Measurements from ENCODE around the gene DHCR7.
A peak's percentile ranks its signal among the peaks of the same experiment; 100 is the strongest.

The DHCR7 gene

DNA sequence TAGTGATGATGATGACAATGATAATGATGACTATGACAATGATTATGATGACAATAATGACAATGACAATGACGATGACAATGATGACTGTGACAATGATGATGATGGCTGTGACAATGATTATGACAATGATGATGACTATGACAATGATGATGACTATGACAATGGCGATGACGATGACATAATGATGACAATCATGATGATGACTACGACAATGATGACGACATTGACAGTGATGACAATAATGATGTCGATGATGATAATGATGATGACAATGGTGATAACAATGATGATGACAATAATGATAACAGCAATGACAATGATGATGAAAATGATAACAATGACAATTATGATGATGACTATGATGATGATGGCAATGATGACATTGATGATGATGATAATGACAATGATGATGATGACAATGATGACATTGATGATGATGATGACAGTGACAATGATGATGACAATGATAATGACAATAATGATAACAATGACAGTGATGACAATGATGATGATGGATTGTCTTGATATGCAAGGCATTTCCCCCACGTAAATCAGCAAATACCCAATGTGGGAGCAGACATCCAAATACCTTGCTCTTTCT, 37.7 kb downstream of the DHCR7 start:
- no peak for DNase-seq (ENCODE audit: low spot score)

GRCh38 chr11:71408826-71409225, 39.4 kb downstream of the DHCR7 start:
- DNase-seq (ENCODE audit: low spot score), result no peak

DNA sequence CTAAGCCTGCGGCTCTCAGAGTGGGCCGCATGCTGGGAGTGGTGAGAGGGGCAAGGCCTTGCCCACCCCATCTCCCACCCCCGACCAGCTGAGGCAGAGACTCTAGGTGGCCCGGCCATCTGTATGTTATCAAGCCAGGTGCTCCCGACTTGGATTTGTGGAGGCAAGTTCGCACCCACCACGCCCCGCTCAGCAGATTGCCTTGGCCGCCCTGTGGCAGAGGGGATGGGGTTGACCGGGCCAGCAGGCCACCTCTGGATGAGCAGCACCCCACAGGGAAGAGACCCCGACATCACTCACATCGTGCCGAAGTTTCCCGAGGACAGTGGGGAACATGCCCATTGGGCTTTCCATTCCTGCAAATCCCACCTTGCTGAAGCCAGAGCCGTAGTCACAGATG, 40.8 kb downstream of the DHCR7 start:
- no peak for DNase-seq (ENCODE audit: low spot score)

GRCh38 chr11:71406681-71407080, 41.5 kb downstream of the DHCR7 start:
- DNase-seq (ENCODE audit: low spot score), result no peak

- DNase-seq (ENCODE audit: low spot score), result no peak
These were observed 44.0 kb downstream of the DHCR7 start for GRCh38 chr11:71404209-71404608.

GRCh38 chr11:71402878-71403277, 45.3 kb downstream of the DHCR7 start:
- no peak for DNase-seq (ENCODE audit: low spot score)

DNA sequence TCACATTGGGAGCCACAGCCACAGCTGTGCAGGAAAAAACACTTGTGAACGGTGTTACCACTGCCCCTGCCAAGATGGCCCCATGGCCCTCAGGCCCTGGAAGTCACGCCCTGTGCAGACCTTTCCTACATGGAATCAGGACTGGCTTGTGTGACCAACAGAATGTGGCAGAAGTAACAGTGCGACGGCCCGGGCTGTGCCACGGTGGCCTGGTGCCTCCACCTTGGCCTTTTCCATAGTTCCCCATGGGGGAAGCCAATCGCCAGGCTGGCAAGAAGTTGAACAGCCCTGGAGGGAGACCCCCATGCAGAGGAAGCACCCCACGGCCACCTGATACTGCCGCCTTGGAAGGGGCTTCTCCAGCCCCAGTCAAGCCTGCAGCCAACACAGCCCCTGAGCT, 48.0 kb downstream of the DHCR7 start:
- no peak for DNase-seq (ENCODE audit: low spot score)

DNA sequence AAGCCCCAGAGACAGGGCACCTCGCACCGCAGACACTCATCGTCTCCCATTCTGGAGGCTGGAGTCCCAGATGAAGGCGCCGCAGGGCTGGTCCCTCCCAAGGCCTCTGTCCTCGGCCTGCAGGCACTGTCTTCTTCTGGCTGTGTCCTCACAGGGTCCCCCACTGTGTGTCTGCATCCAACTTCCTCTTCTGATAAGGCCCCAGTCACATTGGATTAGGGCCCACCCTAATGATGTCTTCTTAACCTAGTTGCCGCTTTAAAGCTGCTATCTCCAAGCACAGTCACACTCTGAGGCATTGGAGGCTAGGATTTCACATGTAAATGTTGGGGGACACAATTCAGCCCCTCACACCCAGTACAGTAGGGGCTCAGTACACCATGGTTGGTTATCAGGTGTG, 48.9 kb downstream of the DHCR7 start:
- DNase-seq (ENCODE audit: low spot score), result no peak

DNA sequence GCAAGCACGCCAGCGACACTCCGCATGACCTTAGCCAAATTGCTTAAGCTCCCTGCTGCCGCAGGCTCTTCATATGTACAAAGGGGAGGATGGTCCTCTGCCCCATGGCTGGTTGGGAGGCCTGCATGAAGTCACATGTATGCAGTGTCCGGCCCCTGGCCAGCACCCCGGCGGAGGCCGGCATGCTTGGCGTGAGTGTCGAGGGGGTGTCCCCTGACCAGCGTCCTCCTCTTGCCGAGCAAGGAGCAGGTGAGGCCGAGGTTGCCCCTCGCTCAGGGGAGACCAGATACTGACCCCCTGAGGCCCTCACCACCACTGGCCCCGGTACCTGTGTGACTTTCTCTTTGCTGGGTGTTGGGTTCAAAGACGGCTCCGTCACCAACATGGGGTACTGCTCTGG, 50.2 kb downstream of the DHCR7 start:
- DNase-seq (ENCODE audit: low spot score), result no peak

DNA sequence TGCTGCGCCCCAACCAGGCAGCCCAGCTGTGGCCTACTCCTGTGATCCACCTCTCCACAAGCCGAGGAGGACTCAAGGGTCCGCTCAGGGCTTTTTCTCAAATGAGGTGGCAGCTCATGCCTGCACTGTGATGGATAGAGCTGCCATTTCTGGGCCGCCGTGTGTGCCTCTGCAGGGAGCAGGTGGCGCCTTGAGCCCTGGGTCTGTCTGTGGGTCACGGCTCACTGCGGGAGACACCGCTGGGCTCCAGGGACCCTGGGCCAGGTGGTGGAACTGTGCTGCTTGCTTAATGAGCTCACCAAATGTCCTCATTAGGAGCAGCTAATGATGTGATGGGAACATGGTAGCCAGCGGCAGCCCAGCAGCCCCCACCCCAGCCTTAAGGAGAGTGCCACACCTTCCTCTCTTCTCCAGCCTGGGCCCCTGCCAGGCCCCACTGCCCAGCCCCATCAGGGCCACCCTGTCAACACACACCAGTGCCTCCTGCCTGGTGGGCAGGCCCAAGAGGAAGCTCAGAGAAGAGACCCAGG, 50.8 kb downstream of the DHCR7 start:
- no peak for DNase-seq (ENCODE audit: low spot score)

DNA sequence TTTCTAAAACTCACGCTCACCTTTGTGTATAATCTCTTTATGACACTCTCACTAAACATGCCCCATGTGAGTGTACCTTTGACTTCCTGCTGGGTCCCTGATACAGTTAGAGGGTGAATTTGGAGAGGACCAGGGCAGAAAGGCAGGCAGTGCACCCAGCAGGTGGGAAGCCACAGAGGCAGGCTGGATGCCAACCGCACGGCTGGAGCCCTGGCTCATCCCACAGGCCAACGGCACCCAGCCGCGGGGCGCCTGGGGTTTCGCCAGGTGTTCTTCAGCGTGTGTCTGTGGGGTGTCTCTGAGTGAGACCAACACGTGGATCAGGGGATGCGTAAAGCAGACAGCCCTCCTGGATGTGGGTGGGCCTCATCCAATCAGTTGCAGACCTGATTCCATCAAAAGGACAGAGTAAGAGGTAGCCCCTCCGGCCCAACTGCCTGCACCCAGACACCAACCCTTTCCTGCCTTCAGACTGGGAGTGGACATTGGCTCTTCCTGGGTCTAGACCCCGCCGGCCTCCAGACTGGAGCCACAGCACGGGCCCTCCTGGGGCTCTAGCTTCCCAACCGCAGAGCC, 51.6 kb downstream of the DHCR7 start:
- no peak for DNase-seq (ENCODE audit: low spot score)

DNA sequence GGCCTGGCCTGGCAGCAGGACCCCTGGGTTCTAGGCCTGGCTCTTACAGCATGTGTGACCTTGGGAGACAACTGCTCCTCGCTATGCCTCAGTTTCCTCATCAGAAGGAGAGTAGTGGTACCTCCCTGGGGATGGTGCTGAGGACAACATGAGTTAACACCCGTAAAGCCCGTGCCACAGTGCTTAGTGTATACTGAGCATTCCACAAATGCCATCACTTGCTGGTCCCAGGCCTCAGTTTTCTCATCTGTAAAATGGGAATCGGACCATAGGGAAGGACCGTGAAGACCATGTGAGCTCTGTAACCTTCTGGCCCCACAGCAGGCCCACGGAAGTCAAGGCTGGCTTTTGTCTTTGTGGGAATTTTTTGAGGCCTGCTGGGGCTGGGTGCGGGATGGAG, 52.4 kb downstream of the DHCR7 start:
- no peak for DNase-seq (ENCODE audit: low spot score)

DNA sequence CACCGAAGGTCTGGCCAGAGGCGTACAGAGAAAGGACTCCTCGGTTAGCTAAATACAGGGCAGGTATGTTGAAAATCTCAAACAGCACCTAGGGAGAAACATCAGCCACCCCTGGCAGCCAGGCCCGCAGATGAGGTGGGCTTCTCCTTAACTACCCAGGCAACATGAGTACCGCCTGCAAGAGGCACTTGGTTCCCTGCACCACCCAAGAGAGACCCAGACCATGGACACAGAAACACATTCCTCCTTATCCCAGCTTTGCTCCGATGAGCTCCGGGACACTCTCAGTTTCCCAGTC, 53.0 kb downstream of the DHCR7 start:
- DNase-seq (ENCODE audit: low spot score), result no peak

- no peak for DNase-seq (ENCODE audit: low spot score)
These were observed 54.9 kb downstream of the DHCR7 start for GRCh38 chr11:71393283-71393682.

DNA sequence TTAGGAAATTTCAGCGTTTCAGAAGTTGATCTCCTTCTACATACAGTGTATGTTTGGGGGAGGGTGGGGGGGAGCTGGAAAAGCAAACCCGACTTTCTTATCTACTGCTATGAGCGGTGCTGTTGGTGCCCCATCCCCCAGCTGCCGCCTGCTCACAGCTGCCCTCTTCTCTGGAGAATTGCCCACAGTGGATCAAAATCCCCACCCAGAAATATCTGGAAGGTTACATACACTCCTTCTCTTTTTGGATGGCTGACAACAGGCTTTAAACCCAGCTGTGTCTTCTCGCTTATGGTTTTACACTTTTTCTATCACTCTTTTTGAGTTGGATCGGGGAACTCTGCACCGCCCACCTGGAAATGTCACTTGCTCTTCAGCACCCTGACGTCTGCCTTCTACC, 56.4 kb downstream of the DHCR7 start:
- DNase-seq (ENCODE audit: low spot score), result no peak

DNA sequence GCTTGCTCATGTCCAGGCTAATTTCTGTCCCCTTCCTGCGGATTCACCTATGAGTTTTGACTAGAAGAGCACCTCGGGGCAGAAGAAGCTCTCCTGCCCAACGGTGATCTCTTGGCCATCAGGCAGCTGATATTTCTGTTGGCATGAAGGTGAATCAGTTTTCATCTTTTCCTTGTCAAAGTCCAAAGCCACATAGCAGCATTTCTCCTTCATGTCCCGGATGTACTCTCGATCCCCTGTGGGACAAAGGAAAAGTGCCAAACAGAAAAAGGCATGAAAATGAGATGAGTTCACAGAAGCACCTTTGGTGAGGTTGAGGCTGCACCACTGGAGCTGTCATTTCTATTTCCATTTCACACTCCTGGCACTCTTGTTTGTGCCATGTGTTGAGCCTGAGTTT, 56.8 kb downstream of the DHCR7 start:
- no peak for DNase-seq (ENCODE audit: low spot score)

DNA sequence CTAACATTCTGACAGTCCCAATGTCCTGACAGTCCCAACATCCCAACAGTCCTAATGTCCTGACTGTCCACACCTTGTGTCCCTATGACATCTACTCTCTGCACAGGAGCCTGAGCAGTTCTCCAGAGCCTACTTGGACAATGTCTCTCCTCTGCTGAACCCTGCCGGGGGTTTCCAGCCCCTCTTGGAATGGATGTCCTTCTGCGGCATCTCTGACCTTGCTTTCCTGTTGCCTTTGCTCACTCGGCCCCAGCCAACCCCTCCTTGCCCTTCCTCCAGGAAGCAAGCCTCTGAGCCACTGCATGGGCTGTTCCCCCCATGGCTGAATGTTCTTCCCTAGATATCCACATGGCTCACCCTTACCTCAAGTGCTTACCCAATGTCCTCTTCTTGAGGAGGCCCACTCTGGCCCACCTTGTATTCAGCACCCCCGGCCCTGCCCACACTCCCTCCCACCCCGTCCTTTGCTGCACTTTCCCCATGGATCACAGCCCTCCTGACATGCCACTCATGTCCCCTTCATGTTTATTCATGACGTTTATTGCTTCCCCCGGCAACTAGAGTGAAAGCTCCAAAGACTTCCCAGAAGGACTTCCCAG, 59.5 kb downstream of the DHCR7 start:
- DNase-seq (ENCODE audit: low spot score), result no peak

GRCh38 chr11:71387784-71388636, 60.2 kb downstream of the DHCR7 start:
- DNase-seq (ENCODE audit: low spot score), result no peak

- no peak for DNase-seq (ENCODE audit: low spot score)
These were observed 61.0 kb downstream of the DHCR7 start for GRCh38 chr11:71387200-71387599.

DNA sequence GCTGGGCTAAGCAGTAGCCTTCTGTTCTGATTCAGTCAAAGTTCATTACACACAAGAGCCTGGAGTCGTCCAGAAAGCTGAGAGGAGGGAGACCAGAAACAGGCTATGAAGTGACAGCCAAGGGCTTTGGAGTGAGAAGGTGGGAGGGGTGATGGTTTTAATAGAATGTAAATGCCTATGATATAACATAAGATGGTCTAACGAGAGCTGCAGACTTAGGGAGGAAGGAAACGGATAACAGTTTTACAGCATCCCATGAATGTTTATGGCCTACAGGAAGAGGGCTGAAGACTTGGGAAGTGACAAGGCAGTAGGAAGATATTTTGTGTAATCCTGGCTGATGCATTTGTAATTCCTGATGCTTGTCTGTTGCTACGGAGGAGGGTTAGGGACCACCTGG, 62.0 kb downstream of the DHCR7 start:
- DNase-seq (ENCODE audit: low spot score), result no peak

- DNase-seq (ENCODE audit: low spot score), result peak; percentile 49
These were observed 63.1 kb downstream of the DHCR7 start for GRCh38 chr11:71385091-71385490.

DNA sequence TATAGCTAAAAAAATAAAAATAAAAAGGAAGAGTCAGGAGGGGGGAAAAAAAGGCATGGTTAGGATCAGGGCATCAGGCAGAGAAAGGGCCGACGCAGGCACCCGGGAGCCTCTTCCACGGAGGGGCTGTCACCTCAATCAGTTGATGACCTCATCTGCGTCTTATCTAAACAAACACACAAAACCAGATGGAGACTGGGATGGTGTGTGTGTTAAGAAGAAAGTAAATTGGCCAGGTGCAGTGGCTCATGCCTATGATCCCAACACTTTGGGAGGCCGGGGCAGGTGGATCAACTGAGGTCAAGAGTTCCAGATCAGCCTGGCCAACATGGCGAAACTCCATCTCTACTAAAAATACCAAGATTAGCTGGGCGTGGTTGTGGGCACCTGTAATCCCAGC, 63.6 kb downstream of the DHCR7 start:
- DNase-seq (ENCODE audit: low spot score), result no peak

All from putamen (tissue), 1 donor.